ENCODE data around the gene ADGRG3.

GRCh38 chr16:57711993-57712392, 43.9 kb downstream of the ADGRG3 start:
- TF ChIP-seq, protein P1, sequence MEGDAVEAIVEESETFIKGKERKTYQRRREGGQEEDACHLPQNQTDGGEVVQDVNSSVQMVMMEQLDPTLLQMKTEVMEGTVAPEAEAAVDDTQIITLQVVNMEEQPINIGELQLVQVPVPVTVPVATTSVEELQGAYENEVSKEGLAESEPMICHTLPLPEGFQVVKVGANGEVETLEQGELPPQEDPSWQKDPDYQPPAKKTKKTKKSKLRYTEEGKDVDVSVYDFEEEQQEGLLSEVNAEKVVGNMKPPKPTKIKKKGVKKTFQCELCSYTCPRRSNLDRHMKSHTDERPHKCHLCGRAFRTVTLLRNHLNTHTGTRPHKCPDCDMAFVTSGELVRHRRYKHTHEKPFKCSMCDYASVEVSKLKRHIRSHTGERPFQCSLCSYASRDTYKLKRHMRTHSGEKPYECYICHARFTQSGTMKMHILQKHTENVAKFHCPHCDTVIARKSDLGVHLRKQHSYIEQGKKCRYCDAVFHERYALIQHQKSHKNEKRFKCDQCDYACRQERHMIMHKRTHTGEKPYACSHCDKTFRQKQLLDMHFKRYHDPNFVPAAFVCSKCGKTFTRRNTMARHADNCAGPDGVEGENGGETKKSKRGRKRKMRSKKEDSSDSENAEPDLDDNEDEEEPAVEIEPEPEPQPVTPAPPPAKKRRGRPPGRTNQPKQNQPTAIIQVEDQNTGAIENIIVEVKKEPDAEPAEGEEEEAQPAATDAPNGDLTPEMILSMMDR (IDR thresholded peaks at IDR 0.05; ENCODE audit: insufficient read depth, low read length, poor library complexity, severe bottlenecking) = no peak
- TF ChIP-seq EZH2phosphoT487 (conservative IDR thresholded peaks at IDR 0.05; ENCODE audit: low read length) = no peak

Measured in SU-DHL-6 (cell line).